NCI-H1105 (cell line): ENCODE measurements around the gene CYP2D6.
"Not testable (repeated sequence)": the region's sequence is repeated elsewhere in the genome, so short reads cannot be mapped to it uniquely, and the experiment has no call there.

ENCODE experiments used
- DNase-seq: peaks from one replicate; lab custom pipeline; 2025; lab: John Stamatoyannopoulos, UW

The CYP2D6 gene

DNA sequence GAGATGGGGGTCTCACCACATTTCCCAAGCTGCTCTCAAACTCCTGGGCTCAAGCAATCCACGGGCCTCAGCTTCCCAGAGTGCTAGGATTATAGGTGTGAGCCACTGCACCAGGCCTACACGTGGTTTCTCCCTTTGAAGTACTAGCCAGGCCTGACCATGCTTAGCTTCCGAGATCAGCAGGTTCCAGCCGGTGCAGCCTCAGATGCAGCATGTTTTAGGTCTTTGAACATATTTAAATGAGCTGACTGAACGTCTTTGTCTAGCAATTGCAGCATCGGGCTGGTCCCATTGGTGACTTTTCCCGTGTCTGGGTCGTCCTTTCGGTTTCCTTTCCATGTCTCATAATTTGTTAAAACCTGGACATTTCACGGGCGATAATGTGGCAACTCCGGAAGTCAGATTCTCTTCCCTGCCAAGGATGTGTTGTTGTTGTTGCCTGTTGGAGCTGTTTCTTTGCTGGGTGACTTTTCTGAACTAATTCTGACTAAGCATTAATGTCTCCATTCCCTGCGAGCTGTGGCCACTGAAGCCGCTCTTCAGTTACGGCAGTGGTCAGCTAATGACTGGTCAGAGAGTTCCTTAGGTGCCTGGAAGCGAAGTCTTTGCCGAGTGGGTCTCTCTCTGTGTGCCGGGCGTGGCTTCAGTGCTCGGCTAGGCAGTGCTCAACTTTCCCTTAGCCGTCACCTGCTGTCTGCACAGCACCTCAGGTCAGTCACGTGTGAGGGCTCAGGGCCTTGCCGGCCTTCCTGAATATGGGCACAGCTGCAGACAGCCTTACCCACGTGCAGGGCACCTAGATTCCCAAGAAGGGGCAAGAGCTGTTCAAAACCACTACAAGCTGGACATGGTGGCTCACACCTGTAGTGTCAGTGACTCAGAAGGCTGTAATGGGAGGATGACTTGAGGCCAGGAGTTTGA is 3.8 kb upstream of the CYP2D6 start:
- no peak for DNase-seq

DNA sequence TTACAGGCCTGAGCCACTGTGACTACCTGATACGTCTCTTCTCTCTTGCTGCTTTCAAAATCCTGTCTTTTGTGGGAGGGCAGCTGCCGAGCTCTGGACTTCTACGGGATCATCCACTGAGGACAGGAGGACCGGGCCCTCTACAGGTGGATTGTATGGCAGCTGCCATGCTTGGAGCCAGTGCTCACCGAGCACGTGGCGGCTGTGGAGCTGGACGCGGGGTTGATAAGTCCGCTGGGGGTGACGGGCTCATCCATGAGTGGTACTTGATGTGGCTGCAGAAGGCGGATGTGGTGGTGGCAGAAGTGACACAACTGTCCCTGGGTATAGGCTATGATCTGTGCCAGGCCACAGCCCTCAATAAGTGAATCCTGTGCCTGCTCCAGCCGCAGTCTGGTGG is 1.8 kb upstream of the CYP2D6 start:
- DNase-seq = no peak

DNA sequence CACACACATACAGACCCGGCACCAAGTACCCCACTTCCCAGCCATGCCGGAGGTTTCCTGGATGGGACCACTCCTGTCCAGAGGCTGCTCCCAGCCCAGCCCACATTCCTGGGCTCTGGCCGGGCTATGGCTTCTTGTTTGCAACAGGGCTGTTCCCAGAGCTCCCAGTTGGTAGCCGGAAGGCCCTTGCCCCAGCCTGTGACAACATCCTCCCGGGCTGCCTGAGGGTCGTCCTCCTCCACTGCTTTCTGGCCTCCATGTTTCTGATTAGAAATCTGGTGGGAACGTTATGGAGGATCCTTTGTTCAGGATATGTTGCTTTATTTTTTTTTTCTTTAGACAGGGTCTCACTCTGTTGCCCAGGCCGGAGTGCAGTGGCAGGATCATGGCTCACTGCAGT is 952 bp upstream of the CYP2D6 start:
- DNase-seq = no peak

DNA sequence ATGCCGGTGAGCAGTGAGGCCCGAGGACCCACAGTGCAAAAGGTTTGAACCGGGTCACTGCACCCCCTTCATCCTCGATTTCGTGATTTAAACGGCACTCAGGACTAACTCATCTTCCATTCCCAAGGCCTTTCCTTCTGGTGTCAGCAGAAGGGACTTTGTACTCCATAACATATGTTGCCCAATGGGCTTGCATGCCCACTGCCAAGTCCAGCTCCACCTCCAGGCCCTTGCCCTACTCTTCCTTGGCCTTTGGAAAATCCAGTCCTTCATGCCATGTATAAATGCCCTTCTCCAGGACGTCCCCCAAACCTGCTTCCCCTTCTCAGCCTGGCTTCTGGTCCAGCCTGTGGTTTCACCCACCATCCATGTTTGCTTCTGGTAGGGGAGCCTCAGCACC is 428 bp downstream of the CYP2D6 start:
- not testable (repeated sequence) for DNase-seq

DNA sequence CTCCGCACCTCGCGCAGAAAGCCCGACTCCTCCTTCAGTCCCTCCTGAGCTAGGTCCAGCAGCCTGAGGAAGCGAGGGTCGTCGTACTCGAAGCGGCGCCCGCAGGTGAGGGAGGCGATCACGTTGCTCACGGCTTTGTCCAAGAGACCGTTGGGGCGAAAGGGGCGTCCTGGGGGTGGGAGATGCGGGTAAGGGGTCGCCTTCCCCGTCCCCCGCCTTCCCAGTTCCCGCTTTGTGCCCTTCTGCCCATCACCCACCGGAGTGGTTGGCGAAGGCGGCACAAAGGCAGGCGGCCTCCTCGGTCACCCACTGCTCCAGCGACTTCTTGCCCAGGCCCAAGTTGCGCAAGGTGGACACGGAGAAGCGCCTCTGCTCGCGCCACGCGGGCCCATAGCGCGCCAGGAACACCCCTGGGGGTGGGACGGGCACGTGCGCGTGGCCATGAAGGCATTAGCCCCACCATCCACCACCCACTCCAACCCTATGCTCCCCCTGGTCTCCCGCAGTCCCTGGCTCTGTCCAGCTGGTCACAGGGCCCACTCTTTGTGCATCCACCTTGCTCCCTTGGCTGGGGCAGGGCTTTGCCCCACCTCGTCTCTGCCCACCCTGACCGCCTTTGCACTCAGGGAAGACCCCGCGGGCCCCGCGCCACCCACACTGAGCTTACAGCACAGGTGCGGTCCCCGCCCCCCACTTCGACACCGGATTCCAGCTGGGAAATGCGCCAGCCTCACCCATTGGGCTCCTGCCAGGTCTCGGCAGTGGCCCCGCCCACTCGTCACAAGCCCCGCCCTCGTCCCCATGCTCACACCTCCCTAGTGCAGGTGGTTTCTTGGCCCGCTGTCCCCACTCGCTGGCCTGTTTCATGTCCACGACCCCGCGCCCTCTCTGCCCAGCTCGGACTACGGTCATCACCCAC is 1.6 kb downstream of the CYP2D6 start:
- DNase-seq = peak; percentile 69

DNA sequence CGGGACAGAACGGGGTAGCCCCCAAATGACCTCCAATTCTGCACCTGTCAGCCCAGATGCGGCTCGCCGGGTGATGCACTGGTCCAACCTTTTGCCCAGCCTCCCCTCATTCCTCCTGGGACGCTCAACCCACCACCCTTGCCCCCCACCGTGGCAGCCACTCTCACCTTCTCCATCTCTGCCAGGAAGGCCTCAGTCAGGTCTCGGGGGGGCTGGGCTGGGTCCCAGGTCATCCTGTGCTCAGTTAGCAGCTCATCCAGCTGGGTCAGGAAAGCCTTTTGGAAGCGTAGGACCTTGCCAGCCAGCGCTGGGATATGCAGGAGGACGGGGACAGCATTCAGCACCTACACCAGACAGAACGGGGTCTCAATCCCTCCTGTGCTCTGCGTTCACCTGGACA is 2.6 kb downstream of the CYP2D6 start:
- DNase-seq = not testable (repeated sequence)

DNA sequence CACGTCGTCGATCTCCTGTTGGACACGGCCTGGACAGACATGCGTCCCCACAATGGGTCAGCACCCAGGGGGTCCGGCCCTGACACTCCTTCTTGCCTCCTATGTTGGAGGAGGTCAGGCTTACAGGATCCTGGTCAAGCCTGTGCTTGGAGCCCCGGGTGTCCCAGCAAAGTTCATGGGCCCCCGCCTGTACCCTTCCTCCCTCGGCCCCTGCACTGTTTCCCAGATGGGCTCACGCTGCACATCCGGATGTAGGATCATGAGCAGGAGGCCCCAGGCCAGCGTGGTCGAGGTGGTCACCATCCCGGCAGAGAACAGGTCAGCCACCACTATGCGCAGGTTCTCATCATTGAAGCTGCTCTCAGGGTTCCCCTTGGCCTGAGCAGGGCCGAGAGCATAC is 3.0 kb downstream of the CYP2D6 start:
- no peak for DNase-seq

DNA sequence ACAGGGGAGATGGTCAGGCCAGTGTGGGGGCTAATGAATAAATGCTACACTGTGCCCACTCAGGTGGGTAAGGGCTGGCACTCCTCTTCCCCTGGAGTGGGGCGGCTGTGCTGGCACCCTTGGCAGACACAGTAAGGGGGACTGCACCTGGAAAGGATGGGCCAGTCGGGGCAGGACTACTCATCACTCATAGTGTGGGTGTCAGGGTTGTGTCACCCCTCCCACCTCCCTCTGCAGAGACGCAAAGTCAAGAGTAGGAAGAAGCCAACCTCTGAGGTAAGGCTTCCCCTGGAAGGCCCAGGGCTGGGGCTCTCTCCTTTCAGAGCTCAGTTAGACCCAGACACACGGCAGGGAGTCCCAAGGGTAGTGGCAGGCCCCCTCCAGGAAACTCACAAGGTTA is 7.1 kb downstream of the CYP2D6 start:
- DNase-seq = not testable (repeated sequence)

DNA sequence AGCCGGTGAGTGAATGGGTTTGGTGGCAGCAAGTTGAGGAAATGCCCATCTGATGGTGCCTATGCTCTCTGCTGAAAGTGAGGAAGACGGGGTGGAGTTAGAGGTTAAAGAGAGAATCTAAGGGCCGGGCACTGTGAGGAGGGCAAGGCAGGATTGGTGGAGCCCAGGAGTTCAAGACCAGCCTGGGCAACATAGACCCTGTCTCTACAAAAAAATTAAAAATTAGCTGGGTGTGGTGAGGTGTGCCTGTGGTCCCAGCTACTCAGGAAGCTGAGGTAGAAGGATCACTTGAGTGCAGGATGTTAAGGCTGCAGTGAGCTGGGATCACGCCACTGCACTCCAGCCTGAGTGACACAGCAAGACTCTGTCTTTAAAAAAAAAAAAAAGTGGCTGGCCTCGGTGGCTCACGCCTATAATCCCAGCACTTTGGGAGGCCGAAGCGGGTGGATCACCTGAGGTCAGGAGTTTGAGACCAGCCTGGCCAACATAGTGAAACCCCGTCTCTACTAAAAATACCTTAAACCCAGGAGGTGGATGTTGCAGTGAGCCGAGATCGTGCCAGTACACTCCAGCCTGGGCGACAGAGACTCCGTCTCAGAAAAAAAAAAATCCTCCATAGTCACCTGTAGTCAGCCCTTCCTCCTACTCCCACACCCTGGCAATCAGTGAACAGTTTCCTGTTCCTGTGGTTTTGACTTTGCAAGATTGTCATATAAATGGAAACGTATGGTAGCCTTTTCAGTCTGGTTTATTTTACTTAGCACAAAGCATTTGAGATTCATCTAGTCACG is 10.2 kb downstream of the CYP2D6 start:
- DNase-seq = not testable (repeated sequence)

DNA sequence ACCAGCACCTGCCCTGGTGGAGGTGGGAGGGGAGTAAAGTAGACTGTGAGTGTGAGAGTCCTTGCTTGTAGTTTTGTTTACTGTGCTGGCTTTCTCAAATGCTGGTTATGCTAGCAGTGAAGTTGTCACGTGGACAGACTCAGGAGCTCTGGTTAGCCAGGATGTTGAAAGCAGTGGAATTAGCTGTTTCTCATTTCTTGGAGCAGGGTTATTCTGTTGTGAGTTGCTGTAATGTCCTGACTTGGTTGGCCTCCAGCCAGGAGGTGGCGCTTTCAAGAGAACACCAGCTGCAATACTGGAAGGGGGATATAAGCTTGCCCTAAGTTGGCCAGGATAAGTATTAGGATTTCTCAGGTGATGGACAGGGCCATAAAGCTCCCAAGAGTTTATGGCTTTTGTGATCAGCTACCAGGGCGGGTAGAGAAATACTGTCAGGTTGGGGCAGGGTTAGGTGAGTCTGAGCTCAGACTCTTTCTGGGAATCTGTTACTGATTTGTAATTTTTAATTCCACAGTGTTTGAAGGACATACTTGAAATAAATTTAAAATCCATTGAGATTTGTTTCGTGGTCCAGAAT is 13.7 kb downstream of the CYP2D6 start:
- DNase-seq = no peak

DNA sequence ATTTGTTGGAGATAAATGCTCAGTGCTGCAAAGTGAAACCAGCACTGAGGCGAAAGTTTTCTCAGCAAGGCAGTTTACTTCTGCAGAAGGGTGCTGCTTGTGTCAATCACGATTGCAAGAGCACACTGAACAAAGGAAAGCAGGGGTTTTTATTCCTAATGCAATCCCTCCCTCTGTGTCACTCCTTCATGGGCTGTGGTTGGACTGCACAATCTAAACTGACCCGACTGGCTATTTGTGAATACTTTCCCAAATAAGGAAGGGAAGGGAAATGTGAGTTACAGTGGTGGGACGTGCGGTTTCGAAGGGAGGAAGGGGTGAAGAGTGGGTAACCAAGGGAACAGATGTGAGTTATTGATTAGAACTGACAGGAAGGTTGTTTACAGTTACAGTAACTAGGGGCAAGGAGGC is 15.2 kb downstream of the CYP2D6 start:
- not testable (repeated sequence) for DNase-seq

DNA sequence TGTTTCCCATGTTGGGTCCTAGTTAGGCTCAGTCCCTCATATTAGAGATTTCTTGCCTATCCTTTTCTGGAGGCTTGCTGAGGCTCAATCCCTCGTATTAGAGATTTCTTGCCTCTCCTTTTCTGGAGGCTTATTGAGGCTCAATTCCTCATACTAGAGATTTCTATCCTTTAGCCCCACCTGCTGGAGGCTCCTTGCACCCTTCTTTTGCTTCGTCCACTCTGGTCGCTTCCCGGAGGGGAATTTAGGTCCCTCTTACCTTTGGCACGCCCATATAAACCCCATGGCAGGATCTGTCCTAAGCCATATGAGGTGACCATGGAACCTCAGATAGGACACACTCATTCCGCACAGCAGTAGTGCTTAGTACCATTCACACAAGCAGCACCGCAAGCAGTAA is 15.9 kb downstream of the CYP2D6 start:
- DNase-seq = no peak

DNA sequence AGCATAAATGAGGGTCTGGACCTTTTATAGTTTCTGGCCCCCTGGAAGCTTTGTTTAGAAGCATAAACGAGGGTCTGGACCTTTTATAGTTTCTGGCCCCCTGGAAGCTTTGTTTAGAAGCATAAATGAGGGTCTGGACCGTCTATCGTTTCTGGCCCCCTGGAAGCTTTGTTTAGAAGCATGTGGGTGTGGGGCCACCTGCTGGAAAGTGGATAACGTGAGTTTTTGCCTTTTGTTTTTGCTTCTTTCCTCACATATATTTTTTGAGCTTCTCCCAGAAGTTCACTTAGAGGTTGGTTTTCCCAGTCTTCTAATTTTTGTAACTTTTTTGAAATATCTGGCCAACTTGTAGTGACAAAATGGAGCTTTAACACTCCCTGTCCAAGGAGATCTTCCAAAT is 17.8 kb downstream of the CYP2D6 start:
- not testable (repeated sequence) for DNase-seq

DNA sequence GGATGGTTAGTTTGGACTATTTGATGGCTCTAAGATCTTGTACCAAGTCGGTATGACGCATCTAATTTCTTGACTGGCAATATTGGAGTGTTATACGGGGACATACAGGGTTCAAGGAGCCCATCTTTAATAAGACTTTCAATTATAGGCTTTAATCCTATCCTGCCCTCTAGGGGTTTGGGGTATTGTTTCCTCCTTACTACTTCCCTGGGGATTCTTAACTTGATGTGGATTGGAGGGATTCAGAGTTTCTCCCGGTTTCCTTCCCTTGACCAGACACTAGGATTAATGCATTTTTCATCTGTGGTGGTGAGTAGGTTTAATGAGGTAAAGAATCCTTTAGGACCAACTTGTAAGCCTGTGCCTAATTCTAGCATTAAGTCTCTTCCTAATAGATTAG is 18.8 kb downstream of the CYP2D6 start:
- DNase-seq = no peak

DNA sequence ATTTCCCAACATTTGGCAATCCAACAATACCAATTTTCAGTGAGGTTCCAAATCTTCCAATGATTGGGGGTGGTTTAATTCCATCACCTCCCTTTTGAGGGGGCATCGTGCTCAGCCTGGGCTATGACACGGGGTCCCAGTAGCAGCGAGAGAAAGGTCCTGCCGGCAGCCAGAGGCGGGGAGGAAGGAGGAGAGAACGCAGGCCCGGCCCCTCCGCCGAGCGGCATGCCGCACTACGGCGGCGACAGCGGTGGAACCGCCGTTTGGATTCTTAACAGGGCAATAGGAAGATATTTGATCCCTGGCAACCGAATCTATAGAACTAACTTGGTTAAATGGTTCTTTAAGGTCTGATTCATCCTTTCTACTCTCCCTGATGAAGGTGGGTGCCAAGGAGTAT is 21.8 kb downstream of the CYP2D6 start:
- DNase-seq = no peak

DNA sequence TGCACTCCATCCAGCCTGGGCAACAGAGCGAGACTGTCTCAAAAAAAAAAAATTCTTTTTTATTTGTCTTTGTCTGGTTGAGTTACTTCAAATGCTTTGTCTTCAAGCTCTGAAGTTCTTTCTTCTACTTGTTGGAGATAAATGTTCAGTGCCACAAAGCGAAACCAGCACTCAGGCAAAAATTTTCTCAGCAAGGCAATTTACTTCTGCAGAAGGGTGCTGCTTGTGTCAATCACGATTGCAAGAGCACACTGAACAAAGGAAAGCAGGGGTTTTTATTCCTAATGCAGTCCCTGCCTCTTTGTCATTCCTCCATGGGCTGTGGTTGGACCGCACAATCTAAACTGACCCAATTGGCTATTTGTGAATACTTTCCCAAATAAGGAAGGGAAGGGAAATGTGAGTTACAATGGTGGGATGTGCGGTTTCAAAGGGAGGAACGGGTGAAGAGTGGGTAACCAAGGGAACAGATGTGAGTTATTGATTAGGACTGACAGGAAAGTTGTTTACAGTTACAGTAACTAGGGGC is 26.2 kb downstream of the CYP2D6 start:
- DNase-seq = not testable (repeated sequence)

DNA sequence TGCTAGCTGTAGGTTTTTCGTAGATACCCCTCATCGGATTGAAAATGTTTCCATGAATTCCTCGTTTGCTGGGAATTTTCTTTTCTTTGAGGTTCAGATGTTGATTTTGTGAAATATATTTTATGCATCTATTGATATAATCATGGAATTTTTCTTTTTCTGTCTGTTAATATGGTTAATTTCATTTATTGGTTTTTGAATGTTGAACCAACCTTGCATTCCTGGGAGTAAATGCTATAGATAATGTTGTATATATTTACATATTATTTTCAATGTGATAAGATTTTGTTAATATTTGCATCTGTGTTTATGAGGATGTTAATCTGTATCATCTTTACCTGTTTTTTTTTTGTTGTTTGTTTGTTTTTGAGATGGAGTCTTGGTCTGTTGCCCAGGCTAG is 29.4 kb downstream of the CYP2D6 start:
- no peak for DNase-seq

DNA sequence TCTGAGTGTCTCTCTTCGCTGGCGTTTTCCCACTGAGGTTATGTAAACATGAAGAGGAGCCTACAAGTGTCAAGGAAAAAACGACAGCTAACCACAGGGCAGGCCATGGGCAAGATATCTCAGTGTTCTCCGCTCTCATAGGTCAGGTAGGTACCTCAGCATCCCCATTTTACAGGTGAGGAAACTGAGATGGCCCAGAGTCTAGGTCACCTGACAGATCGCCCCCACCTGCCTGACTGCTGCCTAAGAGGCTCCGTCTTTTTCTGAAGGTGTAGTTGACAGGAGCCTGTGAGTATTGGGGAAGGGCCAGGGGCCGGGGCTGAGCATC is 39.2 kb downstream of the CYP2D6 start:
- no peak for DNase-seq

DNA sequence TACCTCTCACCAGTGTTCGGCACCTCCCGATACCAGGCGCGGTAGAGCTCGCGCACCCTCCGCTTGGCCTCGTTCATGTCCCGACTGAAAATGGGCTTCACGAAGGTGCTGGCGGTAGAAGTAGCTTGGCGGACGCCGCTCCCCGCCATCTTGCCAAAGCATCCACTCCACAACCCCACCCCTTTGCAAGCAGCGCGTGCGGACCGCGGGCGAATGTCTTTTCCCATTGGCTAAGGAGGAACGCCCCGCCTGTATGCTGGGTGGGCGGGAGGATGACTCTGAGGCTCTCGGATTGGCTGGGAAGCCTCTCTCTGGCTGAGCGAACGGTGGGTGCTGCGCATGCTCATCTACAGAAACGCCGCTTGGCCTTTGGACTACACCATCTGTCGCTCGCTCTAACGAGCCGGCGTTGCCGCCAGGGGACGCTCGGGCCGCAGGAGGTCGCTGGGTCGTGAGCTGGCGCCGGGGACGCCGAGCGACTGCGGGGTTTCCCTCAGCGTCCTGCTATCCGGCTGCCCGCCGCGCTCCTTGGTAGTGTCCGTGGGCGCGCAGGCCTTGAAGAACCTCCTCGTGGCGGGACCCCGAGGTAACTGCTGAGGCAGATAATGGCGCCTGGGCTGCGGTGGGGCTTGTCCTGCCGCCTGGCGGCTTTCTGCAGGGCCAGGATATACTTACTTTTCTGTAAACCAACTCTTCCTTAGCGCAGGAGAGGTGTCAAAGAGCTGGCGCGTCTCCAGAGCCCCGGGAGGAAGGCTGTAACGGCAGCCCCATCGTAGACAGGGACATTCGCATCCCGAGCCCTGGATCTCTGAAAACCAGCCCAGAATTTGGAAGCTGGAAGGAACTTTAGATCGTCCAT is 39.8 kb downstream of the CYP2D6 start, which contains the start of gene NDUFA6:
Gene NDUFA6 (minus strand): TSS at position 177 of the 859 bp plus-strand sequence. CDS start 28 bp downstream, at position 149.
- peak; percentile 96 for DNase-seq

DNA sequence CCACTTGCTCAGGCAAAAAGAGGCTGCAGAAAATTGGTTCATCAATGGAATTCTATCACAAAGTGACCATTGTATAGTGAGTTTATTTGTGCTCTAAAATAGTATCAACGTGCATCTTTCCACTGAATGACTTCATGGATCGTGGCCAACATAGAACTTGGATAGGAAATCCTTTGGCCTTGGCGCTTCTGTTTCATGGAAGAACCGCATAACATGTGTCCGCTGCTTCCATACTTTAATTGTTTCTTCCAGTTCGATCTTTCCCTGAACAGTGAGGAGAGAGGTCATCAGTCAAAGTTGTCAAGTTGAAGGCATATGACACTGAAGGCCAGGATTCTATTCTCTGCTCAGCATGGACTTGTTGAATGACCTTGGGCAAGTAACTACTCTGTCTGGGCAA is 44.6 kb downstream of the CYP2D6 start:
- DNase-seq = no peak
